Measurements from ENCODE around the gene LRBA.

GRCh38 chr4:150255610-150256224, 759.4 kb downstream of the LRBA start:
- TF ChIP-seq CTCF (IDR thresholded peaks at IDR 0.05 in 4 of 5, conservative IDR thresholded peaks at IDR 0.05 in 1 of 5) (no peak), POLR2A (IDR thresholded peaks at IDR 0.05) (no peak)

Measured in gastrocnemius medialis (tissue), 4 donors.